CD14-positive monocyte (primary cell): ENCODE measurements around the gene ZYG11A. TPM values are rescaled to one million over a fixed set of nuclear protein-coding genes. Genes with fewer than 3 reads are reported as not detected.

Experiments
- DNase-seq, 3 donors: peaks; one replicate each; pipeline ENCODE4 v3.0.0-alpha.2; 2011 to 2022
- H2AFZ ChIP-seq: 2 replicates; pipeline ENCODE4 v1.6.0; 2012; ENCODE audit warnings: mild to moderate bottlenecking, low read depth, low read length, inconsistent platforms; ENCODE audit not compliant: insufficient read depth, poor library complexity, severe bottlenecking
- H3K27ac ChIP-seq, 2 donors: 1 replicate in 1 of 2; 2 replicates in 1 of 2; pipeline ENCODE4 v1.5.1; 2012 to 2013; ENCODE audit warnings: low read length in 2 of 2, control low read depth in 1 of 2, inconsistent platforms in 1 of 2, low read depth in 1 of 2, mild to moderate bottlenecking in 1 of 2
- H3K27me3 ChIP-seq, 2 donors: one replicate each; pipeline versions ENCODE4 v1.6.0 to v1.6.1; 2011 to 2013; ENCODE audit warnings: low read length in 2 of 2; ENCODE audit not compliant: control insufficient read depth in 2 of 2, insufficient read depth in 2 of 2
- H3K36me3 ChIP-seq, 2 donors: replicated peaks in 1 of 2; 1 replicate in 1 of 2; 2 replicates in 1 of 2; pipeline versions ENCODE4 v1.5.1 to v1.6.1; 2012 to 2013; ENCODE audit warnings: low read length in 2 of 2, control low read depth in 1 of 2, inconsistent platforms in 1 of 2, mild to moderate bottlenecking in 1 of 2; ENCODE audit not compliant: insufficient read depth in 2 of 2, control insufficient read depth in 1 of 2
- H3K4me1 ChIP-seq, 2 donors: 1 replicate in 1 of 2; 2 replicates in 1 of 2; pipeline versions ENCODE4 v1.5.1 to v1.6.1; 2012 to 2013; ENCODE audit warnings: low read length in 2 of 2, control low read depth in 1 of 2, inconsistent platforms in 1 of 2, mild to moderate bottlenecking in 1 of 2, moderate library complexity in 1 of 2; ENCODE audit not compliant: insufficient read depth in 2 of 2, control insufficient read depth in 1 of 2
- H3K4me2 ChIP-seq: replicated peaks from 2 replicates; pipeline ENCODE3; 2012; ENCODE audit warnings: low read length, moderate library complexity, mild to moderate bottlenecking; ENCODE audit not compliant: poor library complexity, severe bottlenecking; ENCODE audit errors: extremely low read depth
- H3K4me3 ChIP-seq, 3 experiments: fragments of 200-600 bp in 1 of 3; sonication (generic) in 1 of 3; replicated peaks in 1 of 3; 1 replicate in 2 of 3; 2 replicates in 1 of 3; pipeline ENCODE4 v1.5.1; 2011 to 2013; ENCODE audit warnings: low read length in 3 of 3, mild to moderate bottlenecking in 3 of 3, control low read depth in 2 of 3, low read depth in 2 of 3, inconsistent platforms in 1 of 3, moderate library complexity in 1 of 3
- H3K79me2 ChIP-seq: 2 replicates; pipeline ENCODE4 v1.6.0; 2012; ENCODE audit warnings: mild to moderate bottlenecking, control low read depth, inconsistent platforms, low read length, moderate library complexity; ENCODE audit not compliant: insufficient read depth
- H3K9ac ChIP-seq: 2 replicates; pipeline ENCODE4 v1.6.0; 2017; ENCODE audit warnings: low read length, mild to moderate bottlenecking; ENCODE audit not compliant: insufficient read depth, poor library complexity, severe bottlenecking
- H3K9me3 ChIP-seq, 2 donors: replicated peaks in 1 of 2; 1 replicate in 1 of 2; 2 replicates in 1 of 2; pipeline versions ENCODE4 v1.5.1 to v1.6.1; 2012 to 2013; ENCODE audit warnings: low read length in 2 of 2, control low read depth in 1 of 2; ENCODE audit not compliant: control insufficient read depth in 1 of 2, insufficient read depth in 1 of 2
- H4K20me1 ChIP-seq: 2 replicates; pipeline ENCODE4 v1.6.0; 2012; ENCODE audit warnings: mild to moderate bottlenecking, low read length, control low read depth, moderate library complexity; ENCODE audit not compliant: insufficient read depth
- H3K27ac Mint-ChIP-seq, 7 donors: one replicate each; pipeline ENCODE4 v1.8.0; 2020; ENCODE audit warnings: mild to moderate bottlenecking in 7 of 7, mixed read lengths in 7 of 7, moderate library complexity in 6 of 7, inconsistent platforms in 2 of 7
- H3K27me3 Mint-ChIP-seq, 3 donors: one replicate each; pipeline ENCODE4 v1.8.0; 2021 to 2022; ENCODE audit warnings: low read depth in 3 of 3, mild to moderate bottlenecking in 3 of 3, mixed read lengths in 3 of 3, moderate library complexity in 3 of 3, inconsistent platforms in 1 of 3
- H3K36me3 Mint-ChIP-seq, 2 donors: one replicate each; pipeline ENCODE4 v1.8.0; 2020; ENCODE audit warnings: mixed read lengths in 2 of 2, inconsistent platforms in 1 of 2, mild to moderate bottlenecking in 1 of 2
- H3K4me1 Mint-ChIP-seq: one replicate; pipeline ENCODE4 v1.8.0; 2020; ENCODE audit warnings: mild to moderate bottlenecking, mixed read lengths
- H3K4me3 Mint-ChIP-seq, 2 donors: one replicate each; pipeline ENCODE4 v1.8.0; 2020; ENCODE audit warnings: mild to moderate bottlenecking in 2 of 2, mixed read lengths in 2 of 2, moderate library complexity in 1 of 2
- H3K9me3 Mint-ChIP-seq, 7 donors: one replicate each; pipeline ENCODE4 v1.8.0; 2020 to 2022; ENCODE audit warnings: mixed read lengths in 7 of 7, mild to moderate bottlenecking in 6 of 7, moderate library complexity in 6 of 7, inconsistent platforms in 2 of 7
- WGBS: methylation state at CpG from one replicate; pipeline ENCODE4 v1.1.5; 2013; ENCODE audit warnings: missing lambda C conversion rate; ENCODE audit not compliant: insufficient coverage; 5-methylcytosine and 5-hydroxymethylcytosine counted together
- intact Hi-C, 2 donors: fragments of 100-400 bp; cut with micrococcal nuclease; formaldehyde crosslinking; loops; one replicate each; pipeline versions ENCODE4 v1.15.0 to v1.15.1; 2023
- polyA plus RNA-seq, 3 donors: library from polyadenylated mRNA; depleted of rRNA in 1 of 3; unstranded in 2 of 3; stranded (reverse) in 1 of 3; fragments of 300-500 nt in 2 of 3; fragments of >200 nt in 1 of 3; fragmentation: Illumina TruSeq in 2 of 3; gene quantifications; 1 replicate in 2 of 3; 2 replicates in 1 of 3; pipeline ENCODE4 v1.2.3, GENCODE V29; 2012 to 2021
- TF ChIP-seq, protein P1 (sequence below): fragments of 200-600 bp; IDR thresholded peaks from one replicate; pipeline ENCODE4 v1.8.0; 2022; ENCODE audit warnings: antibody characterized with exemption, mild to moderate bottlenecking

Gene ZYG11A
- polyA plus RNA-seq, 3 donors: not detected

DNA sequence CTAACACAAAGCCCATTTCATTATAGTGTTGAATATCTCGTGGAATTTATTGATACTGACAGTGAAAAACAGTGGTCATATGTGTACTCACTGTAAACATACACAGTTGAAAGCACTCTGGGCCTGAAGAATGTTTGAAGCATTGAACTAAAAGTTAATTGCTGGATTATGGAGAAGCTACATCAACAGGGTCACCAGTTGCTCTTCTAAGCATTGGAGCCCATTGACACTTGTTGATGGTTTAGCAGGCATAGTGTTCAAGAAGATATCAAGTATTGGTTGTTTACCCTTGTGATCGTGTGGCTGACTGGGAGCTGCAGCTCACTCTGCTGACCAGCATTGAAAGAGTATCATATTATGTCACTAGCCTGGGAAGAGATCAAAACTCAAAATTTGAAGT lies 10.3 kb downstream of the ZYG11A start:
- H2AFZ ChIP-seq: no peak overlapping the region
- H3K79me2 ChIP-seq: no peaks in the 10 kb centered on the region
- H3K4me3 Mint-ChIP-seq: no peak overlapping the region
- H3K27ac Mint-ChIP-seq: no peak overlapping the region
- TF ChIP-seq, protein P1, sequence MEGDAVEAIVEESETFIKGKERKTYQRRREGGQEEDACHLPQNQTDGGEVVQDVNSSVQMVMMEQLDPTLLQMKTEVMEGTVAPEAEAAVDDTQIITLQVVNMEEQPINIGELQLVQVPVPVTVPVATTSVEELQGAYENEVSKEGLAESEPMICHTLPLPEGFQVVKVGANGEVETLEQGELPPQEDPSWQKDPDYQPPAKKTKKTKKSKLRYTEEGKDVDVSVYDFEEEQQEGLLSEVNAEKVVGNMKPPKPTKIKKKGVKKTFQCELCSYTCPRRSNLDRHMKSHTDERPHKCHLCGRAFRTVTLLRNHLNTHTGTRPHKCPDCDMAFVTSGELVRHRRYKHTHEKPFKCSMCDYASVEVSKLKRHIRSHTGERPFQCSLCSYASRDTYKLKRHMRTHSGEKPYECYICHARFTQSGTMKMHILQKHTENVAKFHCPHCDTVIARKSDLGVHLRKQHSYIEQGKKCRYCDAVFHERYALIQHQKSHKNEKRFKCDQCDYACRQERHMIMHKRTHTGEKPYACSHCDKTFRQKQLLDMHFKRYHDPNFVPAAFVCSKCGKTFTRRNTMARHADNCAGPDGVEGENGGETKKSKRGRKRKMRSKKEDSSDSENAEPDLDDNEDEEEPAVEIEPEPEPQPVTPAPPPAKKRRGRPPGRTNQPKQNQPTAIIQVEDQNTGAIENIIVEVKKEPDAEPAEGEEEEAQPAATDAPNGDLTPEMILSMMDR: no peak
- no peak for DNase-seq
- H3K4me1 Mint-ChIP-seq: no peaks in the 10 kb centered on the region
- H3K9ac ChIP-seq: no peak overlapping the region
- intact Hi-C loops: no loop called here
- WGBS: 100% methylated on average over 1 of the region's 2 CpGs
- no peak overlapping the region for H3K4me2 ChIP-seq
- no peaks in the 10 kb centered on the region for H3K36me3 Mint-ChIP-seq
- H3K9me3 ChIP-seq: no peaks in the 10 kb centered on the region
- peaks cover 2% of the 10 kb centered on the region in 2 donors for H3K27me3 ChIP-seq
- no peaks in the 10 kb centered on the region for H4K20me1 ChIP-seq
- no peaks in the 10 kb centered on the region for H3K36me3 ChIP-seq
- H3K27ac ChIP-seq: no peak overlapping the region
- H3K9me3 Mint-ChIP-seq: no peaks in the 10 kb centered on the region
- H3K27me3 Mint-ChIP-seq: peaks cover 4 to 14% (median 4%) of the 10 kb centered on the region in 3 donors
- no peaks in the 10 kb centered on the region for H3K4me1 ChIP-seq
- H3K4me3 ChIP-seq: no peak overlapping the region

DNA sequence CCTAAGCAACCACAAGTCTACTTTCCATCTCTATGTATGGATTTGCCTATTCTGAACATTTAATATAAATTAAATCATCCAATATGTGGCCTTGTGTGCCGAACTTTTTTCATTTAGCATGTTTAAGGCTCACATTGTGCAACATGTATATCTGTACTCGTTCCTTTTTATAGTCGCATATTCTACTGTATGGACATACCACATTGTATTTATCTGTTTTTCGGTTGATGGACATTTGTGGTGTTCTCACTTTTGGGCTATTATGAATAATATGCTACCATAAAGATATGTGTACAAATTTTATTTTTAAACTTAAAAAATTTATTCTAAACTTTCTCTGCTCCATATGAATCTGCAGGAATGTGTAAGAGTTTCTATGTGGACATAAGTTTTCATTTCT lies 13.0 kb downstream of the ZYG11A start:
- Mint-ChIP-seq H3K4me1 (no peaks in the 10 kb centered on the region), H3K9me3 (no peaks in the 10 kb centered on the region), H3K36me3 (no peaks in the 10 kb centered on the region), H3K4me3 (no peak overlapping the region), H3K27me3 (peaks cover 4 to 8% (median 7%) of the 10 kb centered on the region in 3 donors), H3K27ac (no peak overlapping the region)
- no peaks in the 10 kb centered on the region for H3K36me3 ChIP-seq
- DNase-seq: no peak
- no CpG with 5 or more reads among the region's 4 CpGs for WGBS
- no peak overlapping the region for H3K9ac ChIP-seq
- intact Hi-C loops: no loop called here
- TF ChIP-seq, protein P1: no peak
- no peaks in the 10 kb centered on the region for H3K9me3 ChIP-seq
- H3K4me3 ChIP-seq: no peak overlapping the region
- H3K4me1 ChIP-seq: no peaks in the 10 kb centered on the region
- H3K79me2 ChIP-seq: no peaks in the 10 kb centered on the region
- no peak overlapping the region for H3K27ac ChIP-seq
- H3K4me2 ChIP-seq: no peak overlapping the region
- peaks cover 2% of the 10 kb centered on the region in 2 donors for H3K27me3 ChIP-seq
- H2AFZ ChIP-seq: no peak overlapping the region
- no peaks in the 10 kb centered on the region for H4K20me1 ChIP-seq
